ENCODE results near the gene BUD31.

- TF ChIP-seq MAFK (IDR thresholded peaks at IDR 0.05; ENCODE audit: low read depth, low read length): no peak
- TF ChIP-seq SMC3 (IDR thresholded peaks at IDR 0.05; ENCODE audit: low read depth, low read length): no peak
- no peak for TF ChIP-seq CEBPB (IDR thresholded peaks at IDR 0.05; ENCODE audit: low read depth, low read length)
- no peak for TF ChIP-seq POLR2A (IDR thresholded peaks at IDR 0.05; ENCODE audit: low read depth, low read length)
- no peak for TF ChIP-seq MAZ (IDR thresholded peaks at IDR 0.05; ENCODE audit: borderline replicate concordance, low read depth, low read length)
- no peak for TF ChIP-seq RCOR1 (IDR thresholded peaks at IDR 0.05; ENCODE audit: insufficient replicate concordance, low read length)
Observed at GRCh38 chr7:99424932-99425730, 16.4 kb downstream of the BUD31 start.

Measured in IMR-90 (cell line).